SW480 (cell line): ENCODE results near the gene RASSF10.

Experiments used
- DNase-seq: peaks from one replicate; pipeline ENCODE4 v3.0.0-alpha.2; 2016; ENCODE audit warnings: low spot score

RASSF10 gene

GRCh38 chr11:13055200-13055599 lies 46.1 kb downstream of the RASSF10 start:
- no peak for DNase-seq

GRCh38 chr11:13061294-13061990 lies 52.3 kb downstream of the RASSF10 start:
- peak; percentile 31 for DNase-seq
